ENCODE measurements around the gene OR10A2.

DNA sequence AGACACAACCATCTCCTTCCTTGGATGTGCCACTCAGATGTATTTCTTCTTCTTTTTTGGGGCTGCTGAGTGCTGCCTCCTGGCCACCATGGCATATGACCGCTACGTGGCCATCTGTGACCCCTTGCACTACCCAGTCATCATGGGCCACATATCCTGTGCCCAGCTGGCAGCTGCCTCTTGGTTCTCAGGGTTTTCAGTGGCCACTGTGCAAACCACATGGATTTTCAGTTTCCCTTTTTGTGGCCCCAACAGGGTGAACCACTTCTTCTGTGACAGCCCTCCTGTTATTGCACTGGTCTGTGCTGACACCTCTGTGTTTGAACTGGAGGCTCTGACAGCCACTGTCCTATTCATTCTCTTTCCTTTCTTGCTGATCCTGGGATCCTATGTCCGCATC, 14.1 kb downstream of the OR10A2 start:
- TF ChIP-seq POLR2A (IDR thresholded peaks at IDR 0.05; ENCODE audit: low read length) (no peak), GATA1 (IDR thresholded peaks at IDR 0.05; ENCODE audit: low read depth, low read length) (no peak)
